GM12801 (cell line): ENCODE data around the gene DSC3.

Experiments
- CTCF ChIP-seq: IDR thresholded peaks from one replicate; pipeline ENCODE4 v1.5.1; 2011; ENCODE audit warnings: control low read depth; ENCODE audit not compliant: insufficient read length; ENCODE audit errors: extremely low read depth

DSC3 gene

GRCh38 chr18:30967701-30968100 is 74.8 kb downstream of the DSC3 start:
- no peak for TF ChIP-seq CTCF

GRCh38 chr18:30965237-30965636 is 77.3 kb downstream of the DSC3 start:
- no peak for TF ChIP-seq CTCF

- TF ChIP-seq CTCF, result no peak
Measured at GRCh38 chr18:30960661-30961060, 81.9 kb downstream of the DSC3 start.

GRCh38 chr18:30957066-30957465 is 85.5 kb downstream of the DSC3 start:
- no peak for TF ChIP-seq CTCF

- TF ChIP-seq CTCF, result no peak
Measured at GRCh38 chr18:30954262-30954661, 88.3 kb downstream of the DSC3 start.

- no peak for TF ChIP-seq CTCF
Measured at GRCh38 chr18:30945761-30946160, 96.8 kb downstream of the DSC3 start.

- no peak for TF ChIP-seq CTCF
Measured at GRCh38 chr18:30944773-30945417, 97.6 kb downstream of the DSC3 start.
